Thoracic aorta (tissue), 2 donors: Measurements from ENCODE around the gene ZNF644. TPM values are rescaled to one million over a fixed set of nuclear protein-coding genes. Genes with fewer than 3 reads are reported as not detected.

Source experiments
- ATAC-seq: fragments of 150-250 bp; one replicate; pipeline ENCODE4 v1.8.0; 2017; ENCODE audit warnings: low read depth; ENCODE audit not compliant: insufficient number of reproducible peaks, low FRiP score
- DNase-seq: peaks from one replicate; pipeline ENCODE4 v3.0.0-alpha.2; 2020; ENCODE audit warnings: low spot score
- H3K27ac ChIP-seq, 2 donors: fragments of 200-600 bp; sonication (generic); 1 replicate in 1 of 2; 2 replicates in 1 of 2; pipeline ENCODE4 v1.5.1; 2016; ENCODE audit warnings: mild to moderate bottlenecking in 2 of 2, moderate library complexity in 2 of 2
- H3K27me3 ChIP-seq: fragments of 200-600 bp; sonication (generic); replicated peaks from 2 replicates; pipeline ENCODE4 v1.6.0; 2016; ENCODE audit warnings: mild to moderate bottlenecking; ENCODE audit not compliant: insufficient read depth
- H3K36me3 ChIP-seq: fragments of 200-600 bp; sonication (generic); one replicate; pipeline ENCODE4 v1.5.1; 2016
- H3K4me1 ChIP-seq, 2 donors: fragments of 200-600 bp; sonication (generic); 1 replicate in 1 of 2; 2 replicates in 1 of 2; pipeline versions ENCODE4 v1.5.1 to v1.6.0; 2016; ENCODE audit warnings: low read depth in 2 of 2, mild to moderate bottlenecking in 1 of 2; ENCODE audit not compliant: control insufficient read depth in 1 of 2
- H3K4me3 ChIP-seq: fragments of 200-600 bp; sonication (generic); 2 replicates; pipeline ENCODE4 v1.5.1; 2016; ENCODE audit warnings: mild to moderate bottlenecking
- H3K9me3 ChIP-seq: fragments of 200-600 bp; sonication (generic); 2 replicates; pipeline ENCODE4 v1.5.1; 2016
- CTCF ChIP-seq: fragments of 200-600 bp; sonication (generic); IDR thresholded peaks from one replicate; pipeline ENCODE4 v1.5.1; 2019; ENCODE audit warnings: antibody characterized with exemption
- total RNA-seq, 2 donors: library from RNA; depleted of rRNA; stranded (reverse); fragments of >200 nt; gene quantifications; one replicate each; pipeline versions ENCODE4 v1.1.0 to v1.2.3, GENCODE V29; 2016

ZNF644 gene
- total RNA-seq, 2 donors from 2014 or later = 39.0 to 48.7 TPM

- no peaks in the 10 kb centered on the region for H3K36me3 ChIP-seq
- no peak for TF ChIP-seq CTCF
Measured at GRCh38 chr1:91007092-91007491, 14.7 kb downstream of the ZNF644 start.

GRCh38 chr1:91006113-91006908 lies 15.5 kb downstream of the ZNF644 start:
- no peak overlapping the region for H3K4me3 ChIP-seq
- H3K9me3 ChIP-seq = no peaks in the 10 kb centered on the region
- H3K27ac ChIP-seq = no peak overlapping the region
- H3K27me3 ChIP-seq = no peaks in the 10 kb centered on the region
- no peaks in the 10 kb centered on the region for H3K36me3 ChIP-seq
- H3K4me1 ChIP-seq = peaks cover 5 to 9% of the 10 kb centered on the region in 2 donors
- no peak for ATAC-seq
- DNase-seq = no peak
- TF ChIP-seq CTCF = no peak

More at GRCh38 chr1:91007092-91007491, 14.7 kb downstream of the ZNF644 start:
- H3K4me1 ChIP-seq = peaks cover 13 to 16% of the 10 kb centered on the region in 2 donors
- no peak overlapping the region for H3K4me3 ChIP-seq
- no peak for ATAC-seq
- H3K9me3 ChIP-seq = no peaks in the 10 kb centered on the region
- no peak for DNase-seq
- H3K27ac ChIP-seq = no peak overlapping the region
- no peaks in the 10 kb centered on the region for H3K27me3 ChIP-seq

GRCh38 chr1:91005285-91005684 lies 16.6 kb downstream of the ZNF644 start:
- no peaks in the 10 kb centered on the region for H3K27me3 ChIP-seq
- no peak for DNase-seq
- ATAC-seq = no peak
- peaks cover 4% of the 10 kb centered on the region in 2 donors for H3K4me1 ChIP-seq
- no peaks in the 10 kb centered on the region for H3K36me3 ChIP-seq
- no peak for TF ChIP-seq CTCF
- no peak overlapping the region for H3K27ac ChIP-seq
- no peak overlapping the region for H3K4me3 ChIP-seq
- no peaks in the 10 kb centered on the region for H3K9me3 ChIP-seq

DNA sequence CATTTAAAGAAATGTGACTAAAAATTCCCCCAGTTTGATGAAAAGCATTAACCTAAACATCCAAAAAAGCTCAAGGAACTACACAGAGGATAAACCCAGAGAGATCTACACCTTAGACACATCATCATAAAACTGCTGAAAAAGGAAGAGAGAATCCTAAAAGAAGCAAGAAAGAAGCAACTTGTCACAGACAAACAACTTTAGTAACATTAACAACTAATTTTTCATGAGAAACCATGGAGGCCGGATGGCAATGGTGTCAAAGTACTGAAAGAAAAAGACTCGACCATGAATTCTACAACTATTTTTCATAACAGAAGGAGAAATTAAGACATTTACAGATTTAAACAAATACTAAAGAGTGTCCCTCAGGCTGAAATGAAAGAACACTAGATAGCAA lies 17.7 kb downstream of the ZNF644 start:
- Histone ChIP-seq H3K4me3 (no peak overlapping the region), H3K27ac (no peak overlapping the region), H3K36me3 (no peaks in the 10 kb centered on the region), H3K9me3 (no peaks in the 10 kb centered on the region), H3K4me1 (no peaks in the 10 kb centered on the region), H3K27me3 (no peaks in the 10 kb centered on the region)
- no peak for ATAC-seq
- no peak for TF ChIP-seq CTCF
- DNase-seq = no peak

- ATAC-seq (no peak), DNase-seq (no peak)
- no peaks in the 10 kb centered on the region for H3K9me3 ChIP-seq
- no peaks in the 10 kb centered on the region for H3K4me1 ChIP-seq
- no peak for TF ChIP-seq CTCF
- no peaks in the 10 kb centered on the region for H3K27me3 ChIP-seq
- no peak overlapping the region for H3K27ac ChIP-seq
- H3K4me3 ChIP-seq = no peak overlapping the region
- no peaks in the 10 kb centered on the region for H3K36me3 ChIP-seq
Measured at GRCh38 chr1:90996742-90997413, 25.0 kb downstream of the ZNF644 start.
